ENCODE measurements around the gene CDC25A. TPM values are rescaled to one million over a fixed set of nuclear protein-coding genes. Genes with fewer than 3 reads are reported as not detected.

The CDC25A gene
- total RNA-seq, 1 experiment from 2014 or later: 19.6 TPM

- ChIA-PET POLR2A (no interaction called here), CTCF (no interaction called here), RAD21 (ENCODE audit: low non-redundant PET in 1 of 2, low total read pairs in 2 of 2, uncharacterized antibody in 2 of 2, unreplicated experiment in 2 of 2) (no interaction called here)
- DNase-seq (ENCODE audit: low read depth, low spot score) (no peak), ATAC-seq (no peak)
- H3K9me2 ChIP-seq (ENCODE audit: insufficient read depth): no peaks in the 10 kb centered on the region
- H3K4me3 ChIP-seq (replicated peaks in 1 of 2; ENCODE audit: low read depth in 1 of 2, low read length in 2 of 2): no peak overlapping the region
- no peak overlapping the region for H3K4me2 ChIP-seq (ENCODE audit: low read length)
- H3K27ac ChIP-seq (ENCODE audit: low read depth, low read length): no peak overlapping the region
- H4K20me1 ChIP-seq (ENCODE audit: insufficient read depth): no peaks in the 10 kb centered on the region
- H3K9ac ChIP-seq (ENCODE audit: low read length): no peak overlapping the region
- H3K36me3 ChIP-seq (ENCODE audit: control insufficient read depth in 1 of 2, insufficient read depth in 2 of 2, low read length in 2 of 2): no peaks in the 10 kb centered on the region
- H3K27me3 ChIP-seq (ENCODE audit: insufficient read depth, low read length): no peaks in the 10 kb centered on the region
- intact Hi-C loops (cut with micrococcal nuclease): no loop called here
- TF ChIP-seq TCF7L2 (IDR thresholded peaks at IDR 0.05; ENCODE audit: borderline replicate concordance, extremely low read depth, insufficient read depth, insufficient read length) (no peak), EZH2 (IDR thresholded peaks at IDR 0.05) (no peak), JUND (IDR thresholded peaks at IDR 0.05) (no peak), EZH2phosphoT487 (IDR thresholded peaks at IDR 0.05; ENCODE audit: borderline replicate concordance) (no peak), ATF3 (IDR thresholded peaks at IDR 0.05) (no peak), ZBTB33 (IDR thresholded peaks at IDR 0.05; ENCODE audit: extremely low read depth, insufficient replicate concordance, low read length) (no peak), ZFX (IDR thresholded peaks at IDR 0.05) (no peak), SP1 (IDR thresholded peaks at IDR 0.05; ENCODE audit: low read depth) (no peak), EGR1 (IDR thresholded peaks at IDR 0.05; ENCODE audit: low read depth) (no peak), POLR2AphosphoS5 (IDR thresholded peaks at IDR 0.05; ENCODE audit: low read depth, low read length) (no peak), YY1 (IDR thresholded peaks at IDR 0.05; ENCODE audit: extremely low read depth, insufficient replicate concordance, low read depth, low read length) (no peak), RAD21 (IDR thresholded peaks at IDR 0.05; ENCODE audit: low read depth) (no peak), CBX3 (IDR thresholded peaks at IDR 0.05; ENCODE audit: low read depth) (no peak)
- TF ChIP-seq, protein P1, sequence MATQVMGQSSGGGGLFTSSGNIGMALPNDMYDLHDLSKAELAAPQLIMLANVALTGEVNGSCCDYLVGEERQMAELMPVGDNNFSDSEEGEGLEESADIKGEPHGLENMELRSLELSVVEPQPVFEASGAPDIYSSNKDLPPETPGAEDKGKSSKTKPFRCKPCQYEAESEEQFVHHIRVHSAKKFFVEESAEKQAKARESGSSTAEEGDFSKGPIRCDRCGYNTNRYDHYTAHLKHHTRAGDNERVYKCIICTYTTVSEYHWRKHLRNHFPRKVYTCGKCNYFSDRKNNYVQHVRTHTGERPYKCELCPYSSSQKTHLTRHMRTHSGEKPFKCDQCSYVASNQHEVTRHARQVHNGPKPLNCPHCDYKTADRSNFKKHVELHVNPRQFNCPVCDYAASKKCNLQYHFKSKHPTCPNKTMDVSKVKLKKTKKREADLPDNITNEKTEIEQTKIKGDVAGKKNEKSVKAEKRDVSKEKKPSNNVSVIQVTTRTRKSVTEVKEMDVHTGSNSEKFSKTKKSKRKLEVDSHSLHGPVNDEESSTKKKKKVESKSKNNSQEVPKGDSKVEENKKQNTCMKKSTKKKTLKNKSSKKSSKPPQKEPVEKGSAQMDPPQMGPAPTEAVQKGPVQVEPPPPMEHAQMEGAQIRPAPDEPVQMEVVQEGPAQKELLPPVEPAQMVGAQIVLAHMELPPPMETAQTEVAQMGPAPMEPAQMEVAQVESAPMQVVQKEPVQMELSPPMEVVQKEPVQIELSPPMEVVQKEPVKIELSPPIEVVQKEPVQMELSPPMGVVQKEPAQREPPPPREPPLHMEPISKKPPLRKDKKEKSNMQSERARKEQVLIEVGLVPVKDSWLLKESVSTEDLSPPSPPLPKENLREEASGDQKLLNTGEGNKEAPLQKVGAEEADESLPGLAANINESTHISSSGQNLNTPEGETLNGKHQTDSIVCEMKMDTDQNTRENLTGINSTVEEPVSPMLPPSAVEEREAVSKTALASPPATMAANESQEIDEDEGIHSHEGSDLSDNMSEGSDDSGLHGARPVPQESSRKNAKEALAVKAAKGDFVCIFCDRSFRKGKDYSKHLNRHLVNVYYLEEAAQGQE (IDR thresholded peaks at IDR 0.05; ENCODE audit: low read depth): no peak
- BruUV-seq (replicated peaks): no TSS peak
- H3K9me3 ChIP-seq (ENCODE audit: control insufficient read depth in 1 of 2, insufficient read depth in 1 of 2, low read depth in 1 of 2, low read length in 2 of 2): no peaks in the 10 kb centered on the region
- no peak overlapping the region for H2AFZ ChIP-seq (ENCODE audit: low read depth, low read length, poor library complexity, severe bottlenecking)
- no peaks in the 10 kb centered on the region for H3K4me1 ChIP-seq (ENCODE audit: control insufficient read depth in 1 of 2, insufficient read depth in 2 of 2, low read length in 2 of 2)
- H3K79me2 ChIP-seq (ENCODE audit: insufficient read depth, low read length): no peaks in the 10 kb centered on the region
Observed at GRCh38 chr3:48128774-48129173, 59.4 kb downstream of the CDC25A start.

All from HCT116 (cell line).